GDM1 (cell line): ENCODE measurements around the gene ZEB2.

Experiments
- DNase-seq: peaks from one replicate; lab custom pipeline; 2025; lab: John Stamatoyannopoulos, UW

Gene ZEB2

DNA sequence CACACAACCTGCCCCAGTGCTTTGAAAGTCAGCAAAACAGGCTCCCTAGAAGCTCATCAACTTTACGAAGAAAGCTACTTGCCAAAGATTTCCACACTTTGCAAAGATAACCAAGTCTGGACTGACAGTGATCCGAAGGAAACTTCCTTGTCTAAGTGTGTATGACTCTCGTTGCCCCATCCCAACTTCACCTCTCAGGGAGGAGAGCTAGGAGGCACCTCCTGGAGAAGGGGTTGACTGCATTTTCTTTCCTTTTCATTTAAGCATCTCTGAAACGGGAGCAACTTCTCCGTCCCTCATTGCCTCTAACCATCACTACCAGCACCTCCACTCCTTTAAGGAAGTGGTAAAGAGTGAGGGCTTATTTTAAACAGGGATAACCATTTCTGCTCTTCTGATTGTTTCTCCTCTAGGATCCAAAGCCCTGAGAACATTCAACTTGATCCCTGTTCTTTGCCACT lies 7.0 kb downstream of the ZEB2 start:
- no peak for DNase-seq

DNA sequence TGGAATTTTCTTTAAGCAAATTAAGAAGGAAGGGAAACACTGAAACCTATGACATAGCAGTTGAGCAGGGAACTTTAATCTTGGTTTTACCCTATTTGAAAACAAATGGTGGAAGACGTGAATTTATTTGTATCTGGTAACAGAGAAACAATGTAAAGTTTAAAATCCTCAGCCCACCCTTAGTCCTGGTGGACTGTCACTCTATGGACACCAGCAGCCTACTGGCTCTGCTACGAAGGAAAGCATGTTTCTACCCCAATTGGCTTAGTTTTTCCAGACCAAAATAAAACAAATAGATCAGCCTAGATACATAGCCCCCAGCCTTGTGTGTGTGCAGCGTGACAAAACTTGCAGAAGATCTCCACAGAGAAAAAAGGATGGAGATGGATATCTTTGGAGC lies 7.4 kb downstream of the ZEB2 start:
- no peak for DNase-seq

DNA sequence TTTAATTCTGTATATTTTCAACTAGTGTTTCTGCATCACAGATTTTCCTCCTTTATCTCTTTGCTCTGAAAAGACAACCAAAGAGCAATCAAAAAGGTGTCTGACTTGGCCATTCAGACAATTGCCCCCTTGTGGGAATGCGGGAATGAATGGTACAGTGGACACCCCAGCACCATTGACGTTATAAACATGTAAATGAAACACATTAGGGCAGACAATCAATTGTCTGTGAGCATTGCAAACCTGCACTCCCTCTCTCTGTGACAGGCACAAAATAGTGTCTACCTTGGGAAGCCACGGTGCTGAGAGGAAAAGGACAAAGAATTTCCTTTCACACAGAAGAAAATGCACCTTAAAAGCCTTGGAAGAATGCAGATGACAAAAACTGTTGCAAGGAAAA lies 8.0 kb downstream of the ZEB2 start:
- no peak for DNase-seq

DNA sequence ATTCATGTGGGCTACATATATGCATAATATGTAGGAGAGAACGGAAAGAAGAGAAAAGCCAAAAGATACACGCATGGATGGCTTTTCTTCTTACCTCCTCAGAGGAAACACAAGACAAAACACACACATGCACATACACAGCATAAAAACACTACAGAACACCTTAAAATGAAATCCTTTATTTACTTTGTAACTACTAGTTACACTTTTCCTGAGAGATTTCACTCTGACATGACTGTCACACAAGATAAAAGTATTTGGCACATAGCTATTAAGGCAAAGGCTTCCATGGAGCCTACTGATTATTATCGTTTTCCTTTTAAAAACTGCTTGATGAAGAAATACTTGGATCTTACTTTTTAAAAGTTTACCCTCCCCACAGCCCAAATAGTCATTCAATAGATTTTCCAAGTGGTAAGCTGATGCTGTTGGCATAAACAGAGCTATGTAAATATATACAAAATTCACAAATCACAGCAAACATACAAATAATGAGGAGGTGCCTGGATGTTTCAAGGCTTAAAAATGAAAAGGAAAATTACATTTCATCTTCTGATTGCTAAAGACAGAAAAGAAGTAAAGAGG lies 8.6 kb downstream of the ZEB2 start:
- DNase-seq: no peak

DNA sequence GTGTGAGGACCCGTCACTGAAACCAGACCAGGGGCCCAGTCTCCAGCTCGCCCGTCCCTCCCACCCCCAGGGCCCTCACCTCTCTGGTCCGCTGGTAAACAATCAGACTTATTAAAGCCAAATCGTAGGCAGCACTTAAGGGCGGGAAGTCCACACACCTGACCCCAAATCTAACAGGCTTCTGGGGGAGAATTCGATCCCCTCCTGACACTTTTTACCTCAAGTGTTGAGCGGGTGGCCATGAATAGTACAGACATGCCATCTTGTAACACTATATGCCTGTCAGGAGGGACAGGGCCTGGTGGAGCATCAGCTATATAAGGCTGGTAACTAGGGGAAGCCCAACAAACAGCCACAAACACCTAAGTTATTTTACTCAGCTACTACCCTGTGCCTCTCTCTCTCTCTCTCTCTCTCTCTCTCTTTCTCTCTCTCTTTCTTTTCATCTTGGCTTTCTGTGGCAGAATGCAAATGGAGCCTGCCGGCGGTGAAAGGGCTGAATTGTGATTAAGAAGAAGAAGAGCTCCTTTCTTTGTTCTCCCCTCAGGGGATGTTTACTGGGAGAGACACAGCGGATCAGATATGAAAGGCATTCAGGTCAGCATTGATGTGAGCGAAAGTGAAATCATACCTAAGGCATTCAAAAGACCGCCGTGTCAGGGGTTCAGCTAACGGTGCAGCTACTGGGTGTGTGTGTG lies 9.5 kb downstream of the ZEB2 start:
- no peak for DNase-seq

DNA sequence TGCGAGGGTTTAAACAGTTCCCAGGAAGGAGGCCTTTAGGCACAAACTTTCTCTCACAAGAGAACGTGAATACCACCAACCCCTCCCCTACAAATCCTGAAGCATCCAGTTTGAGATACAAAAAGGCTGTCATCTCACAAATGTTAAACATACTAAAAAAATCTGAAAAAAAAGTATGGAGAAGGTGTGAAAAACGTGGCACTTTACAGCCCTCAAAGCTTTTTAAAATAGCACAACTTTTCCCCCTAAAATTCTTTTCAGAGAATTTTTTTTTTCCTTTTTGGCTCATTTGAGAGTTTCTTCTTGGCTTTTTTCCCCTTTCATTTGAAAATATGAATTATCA lies 10.1 kb downstream of the ZEB2 start:
- no peak for DNase-seq

DNA sequence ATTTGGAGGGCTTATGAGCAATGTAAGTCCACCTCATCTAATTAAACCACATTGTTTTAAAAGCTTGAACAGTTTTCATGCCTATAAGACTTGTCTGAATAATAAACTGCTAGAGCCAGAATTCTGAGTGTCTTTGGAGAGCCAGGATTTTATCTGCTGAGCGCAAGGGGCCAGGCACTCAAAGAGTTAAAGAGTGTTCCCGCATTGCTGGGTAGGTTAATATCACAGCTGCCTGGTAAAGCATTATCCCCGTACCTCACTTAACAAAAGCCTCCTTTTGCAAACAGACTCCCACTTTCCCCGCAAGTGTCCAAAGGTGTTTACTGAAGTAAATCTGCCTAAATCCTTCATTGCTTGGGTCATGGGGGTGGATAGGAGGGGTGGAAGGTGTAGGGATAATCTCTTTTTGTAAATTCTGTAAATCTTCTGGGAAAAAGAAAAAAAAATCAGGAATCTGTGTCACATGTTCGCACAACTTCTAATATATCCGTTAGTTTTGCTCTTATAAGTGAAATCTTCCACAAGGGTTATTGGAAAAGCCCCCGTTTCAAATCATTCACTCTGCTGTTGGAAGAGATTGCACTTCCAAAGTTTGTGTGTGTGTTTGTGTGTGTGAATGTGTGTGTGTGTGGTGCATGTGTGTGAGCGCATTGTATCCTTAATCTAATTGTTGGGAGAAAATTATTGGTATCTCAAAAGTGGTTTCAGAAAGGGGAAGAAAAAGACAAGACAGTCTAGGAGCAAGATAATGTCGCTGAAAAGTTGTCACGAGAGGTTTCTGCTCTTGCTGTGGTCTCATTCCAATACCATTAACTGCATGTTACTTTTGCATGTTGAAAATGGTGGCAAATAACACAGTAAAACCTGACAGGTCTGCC lies 10.7 kb downstream of the ZEB2 start:
- no peak for DNase-seq

DNA sequence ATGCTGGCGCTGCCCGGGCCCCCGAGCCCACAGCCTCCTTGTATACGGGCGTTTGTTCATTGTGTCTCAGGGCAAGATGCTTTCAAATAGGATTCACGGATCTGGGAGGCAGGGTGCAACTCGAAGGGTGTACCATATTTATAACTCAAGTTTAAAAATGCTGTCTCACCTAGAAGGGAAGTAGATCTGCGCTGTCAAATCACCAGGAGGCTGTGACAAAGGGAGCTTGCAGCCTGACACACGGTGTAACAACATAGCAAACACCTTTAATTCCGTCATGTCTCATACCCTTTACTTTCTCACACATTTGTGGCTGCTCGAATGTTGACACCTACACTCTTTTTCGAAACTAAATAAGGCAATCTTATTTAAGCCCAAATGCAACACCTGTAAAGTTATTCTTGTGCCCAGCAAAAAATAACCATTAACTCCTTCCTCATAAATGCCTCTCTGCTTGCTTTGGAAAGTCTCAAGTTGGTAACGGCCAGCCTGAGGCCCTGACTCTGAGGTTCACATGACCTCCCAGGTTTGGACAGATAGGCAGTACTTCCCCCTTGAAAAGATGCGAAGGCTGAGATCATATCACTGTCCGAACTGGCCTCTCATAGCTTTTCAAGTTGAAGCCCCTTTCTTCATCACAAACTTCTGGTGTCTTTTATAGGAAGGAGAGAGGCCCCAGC lies 11.6 kb downstream of the ZEB2 start:
- no peak for DNase-seq

DNA sequence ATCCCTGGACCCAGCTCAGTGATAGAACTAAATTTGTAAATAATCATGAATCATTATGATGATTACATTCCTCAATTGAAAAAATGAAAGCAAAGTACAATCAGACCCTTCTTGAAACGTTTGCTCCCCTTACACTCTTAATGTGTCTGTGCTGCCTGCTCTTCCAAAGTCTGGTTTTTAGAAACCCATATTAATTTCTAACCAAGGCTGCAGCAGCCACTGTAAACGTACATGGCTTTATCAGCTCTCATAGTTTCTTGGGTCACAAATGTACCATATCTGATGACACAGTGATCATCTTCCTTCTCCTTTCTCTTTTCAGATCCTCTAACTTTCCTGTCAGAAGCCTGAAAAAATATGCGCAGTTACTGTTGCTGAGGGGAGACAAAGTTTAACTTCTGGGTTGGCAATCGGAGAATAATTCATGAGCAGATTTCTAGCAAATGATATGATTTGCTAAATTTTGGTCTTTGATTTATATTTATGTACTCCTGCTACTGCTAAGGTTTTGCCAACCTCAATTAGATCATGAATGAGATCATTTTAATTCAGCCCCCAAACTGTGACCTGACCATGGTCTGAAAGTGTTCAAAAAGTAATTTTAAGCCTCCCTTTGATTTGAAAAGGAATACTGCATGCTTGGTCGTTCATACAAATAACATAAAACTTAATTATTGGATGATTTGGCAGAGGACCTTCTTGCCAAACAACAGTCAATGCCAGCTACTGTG lies 12.3 kb downstream of the ZEB2 start:
- no peak for DNase-seq

DNA sequence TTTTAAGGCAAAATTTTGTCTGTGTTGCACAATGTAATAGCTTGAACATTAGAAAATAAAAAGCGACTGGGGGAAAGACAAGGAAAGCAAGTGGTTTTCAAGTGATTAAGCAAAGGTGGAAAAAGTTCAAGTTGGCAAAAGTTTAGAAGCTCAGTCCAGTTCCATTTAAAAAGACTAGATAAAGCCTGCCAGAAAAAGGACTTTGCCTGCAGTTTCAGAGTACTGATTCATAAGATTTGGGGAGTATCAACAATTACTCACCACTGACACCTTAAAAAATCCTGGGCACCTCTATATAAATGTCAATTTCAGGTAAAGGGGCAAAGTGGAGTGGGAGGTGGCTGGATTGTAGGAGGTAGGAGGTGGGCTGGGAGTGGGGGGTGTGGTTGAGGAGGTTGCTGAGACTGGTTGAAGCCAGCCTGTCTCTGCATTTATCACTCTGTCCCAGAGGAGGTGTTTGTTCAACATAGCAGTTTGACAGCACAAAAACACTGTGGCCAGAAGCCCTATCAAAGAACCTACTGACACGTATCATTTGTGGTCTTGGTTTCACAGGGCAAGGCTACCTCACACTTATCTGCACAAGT lies 14.6 kb downstream of the ZEB2 start:
- no peak for DNase-seq

DNA sequence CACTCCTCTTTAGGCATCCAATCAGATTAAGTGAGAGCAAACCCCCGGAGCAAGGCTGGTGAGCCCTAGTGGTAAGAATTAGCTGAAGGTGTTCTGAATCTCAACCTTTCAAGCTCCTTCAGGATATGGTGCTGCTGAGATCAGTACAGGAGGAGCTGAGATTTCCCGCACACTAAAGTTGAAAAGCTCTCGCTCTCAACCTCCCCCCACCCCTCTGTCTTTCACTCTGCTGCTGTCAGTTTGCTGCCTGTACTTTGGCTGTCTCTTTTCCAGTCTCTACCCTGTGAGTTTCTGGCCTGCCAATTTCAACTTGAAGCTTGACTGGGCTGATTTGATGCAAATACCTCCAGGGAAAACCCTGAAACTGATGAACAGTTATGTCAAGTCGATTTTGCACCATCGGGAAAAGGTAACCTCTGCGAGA lies 15.7 kb downstream of the ZEB2 start:
- DNase-seq: no peak

DNA sequence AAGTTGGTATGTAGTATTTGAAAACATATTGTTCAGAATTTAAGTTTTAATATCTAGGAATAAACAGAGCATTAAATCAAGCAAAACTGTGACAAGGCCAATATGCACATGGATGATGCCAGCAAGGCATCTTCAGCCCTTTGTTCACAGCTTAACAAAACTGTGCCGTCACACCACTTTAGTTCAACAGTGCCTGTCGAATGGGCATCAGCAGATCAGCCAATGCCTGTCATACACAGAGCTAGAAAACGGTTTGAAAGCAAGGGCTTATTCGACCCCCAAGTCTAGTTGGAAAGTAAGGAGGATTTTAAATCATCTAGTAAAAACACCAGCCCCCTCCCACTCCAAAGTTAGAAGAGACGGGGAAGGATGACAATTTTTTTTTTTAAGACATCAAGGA lies 16.7 kb downstream of the ZEB2 start:
- no peak for DNase-seq

DNA sequence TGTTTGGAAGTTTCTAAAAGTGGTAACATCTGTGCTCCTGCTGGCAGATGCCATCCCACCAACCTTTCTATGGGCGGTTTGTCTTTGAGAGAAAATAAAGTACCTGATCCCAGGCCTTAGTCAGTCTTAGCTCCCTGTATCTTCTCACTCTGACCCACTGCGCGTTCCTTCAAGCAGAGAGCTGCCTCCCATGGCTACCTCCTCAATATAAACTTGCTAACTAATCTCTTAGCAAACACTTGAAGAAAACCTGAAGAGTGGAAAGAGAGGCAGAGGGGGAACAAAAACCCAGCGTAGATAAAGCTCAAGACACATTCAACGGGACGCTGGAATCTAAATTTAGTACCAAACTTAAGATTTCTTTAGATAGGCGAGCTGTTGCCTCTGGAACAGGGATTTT lies 17.6 kb downstream of the ZEB2 start:
- no peak for DNase-seq

DNA sequence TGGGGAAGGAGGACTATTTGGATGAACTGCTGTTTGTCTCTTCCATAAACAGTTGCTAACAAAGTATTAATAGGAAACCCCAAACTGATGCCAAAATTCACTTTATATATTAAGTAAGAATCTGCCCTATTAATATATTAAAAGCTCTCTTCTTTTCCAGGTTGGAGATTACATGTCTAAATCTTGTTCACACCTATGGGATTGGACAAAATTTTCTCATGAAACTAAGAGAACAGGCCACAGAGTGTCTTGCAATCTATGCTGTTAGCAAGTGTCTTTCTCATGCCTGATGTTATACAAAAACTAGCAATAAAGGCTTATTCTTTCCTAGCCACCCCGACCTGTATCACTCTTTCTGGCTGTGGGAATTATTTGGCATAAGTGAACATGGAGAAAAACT lies 18.3 kb downstream of the ZEB2 start:
- no peak for DNase-seq

DNA sequence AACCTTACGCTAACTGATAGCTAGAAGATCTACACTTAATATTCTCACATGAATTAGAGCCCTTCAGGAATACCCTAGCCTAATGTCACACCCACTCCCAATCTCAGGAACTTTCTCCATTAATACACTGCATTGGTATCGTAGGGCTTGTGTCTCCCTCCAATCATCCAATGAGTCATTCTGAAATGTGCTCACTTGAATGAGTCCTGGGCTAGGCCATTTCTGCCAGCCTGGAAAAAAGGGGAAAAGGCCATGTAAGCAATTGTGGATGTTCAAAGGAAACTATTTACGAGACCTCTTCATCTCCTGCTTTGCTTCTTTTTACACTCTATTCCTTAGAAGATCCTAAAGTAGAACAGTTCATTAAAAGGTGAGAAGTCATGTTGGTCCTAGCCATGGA lies 18.8 kb downstream of the ZEB2 start:
- no peak for DNase-seq

DNA sequence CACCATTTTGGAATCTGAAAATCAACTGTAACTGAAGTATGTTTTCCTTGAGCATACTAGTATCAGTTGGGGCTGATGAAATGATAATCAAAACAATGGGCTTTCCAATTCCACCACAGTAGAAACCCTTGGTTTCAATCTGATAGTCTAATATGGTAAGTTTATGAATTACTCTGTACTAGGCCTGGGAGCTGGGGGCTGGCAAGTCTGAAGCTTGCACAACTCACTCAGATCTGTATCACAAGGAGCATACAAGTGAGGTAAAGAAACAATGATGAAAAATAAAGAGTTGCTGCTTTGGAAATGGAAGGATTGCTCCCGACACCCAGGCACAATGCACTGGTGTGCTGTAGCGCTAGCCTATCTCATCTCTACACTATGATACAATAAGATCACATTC lies 19.4 kb downstream of the ZEB2 start:
- DNase-seq: no peak

DNA sequence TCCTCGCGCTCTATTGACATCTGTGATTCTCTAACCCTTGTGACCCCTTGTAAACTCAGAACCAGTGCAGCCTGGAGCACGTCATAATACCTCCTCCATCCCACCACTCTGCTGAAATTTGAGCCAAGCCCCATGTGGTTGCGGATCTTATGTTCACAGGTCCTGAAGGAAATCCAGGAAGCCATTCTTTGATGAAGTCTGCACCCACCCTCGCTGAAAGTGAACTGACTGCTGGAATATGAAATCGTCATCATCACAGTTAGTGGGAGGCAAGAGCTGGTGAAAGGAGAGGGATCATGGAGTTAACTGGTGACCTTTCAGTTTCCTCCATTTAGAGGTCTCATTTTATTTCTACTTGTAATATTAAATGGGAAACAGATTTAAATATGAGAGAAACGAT lies 21.6 kb downstream of the ZEB2 start:
- no peak for DNase-seq

DNA sequence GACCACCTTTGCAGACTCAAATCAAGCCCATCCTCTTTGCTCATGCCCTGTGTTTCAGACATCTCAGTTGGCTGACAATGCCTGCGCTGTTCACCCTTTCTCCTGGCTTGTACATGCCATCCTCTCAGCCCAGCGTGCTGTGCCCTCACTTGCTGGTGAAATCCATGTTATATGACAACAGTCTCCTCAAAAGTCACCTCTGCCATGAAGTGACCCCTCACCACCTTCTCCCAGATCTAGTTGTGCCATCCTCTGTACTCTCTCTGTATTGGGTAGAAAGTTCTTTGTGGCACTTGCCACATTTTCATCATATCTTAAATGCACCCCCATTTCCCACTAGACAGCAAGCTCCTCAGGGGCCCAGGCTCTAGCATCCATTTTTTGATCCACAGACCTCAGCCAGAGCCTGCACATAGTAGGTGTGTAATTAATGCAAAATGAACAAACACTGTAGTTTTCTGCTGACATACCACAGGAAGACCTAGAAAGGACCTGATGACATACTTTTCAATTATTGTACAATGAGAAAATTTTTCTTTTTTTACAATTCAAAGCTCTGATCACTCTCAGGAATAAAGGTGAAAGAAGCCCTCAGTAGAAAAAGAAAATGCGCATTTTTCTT lies 22.8 kb downstream of the ZEB2 start:
- DNase-seq: no peak

DNA sequence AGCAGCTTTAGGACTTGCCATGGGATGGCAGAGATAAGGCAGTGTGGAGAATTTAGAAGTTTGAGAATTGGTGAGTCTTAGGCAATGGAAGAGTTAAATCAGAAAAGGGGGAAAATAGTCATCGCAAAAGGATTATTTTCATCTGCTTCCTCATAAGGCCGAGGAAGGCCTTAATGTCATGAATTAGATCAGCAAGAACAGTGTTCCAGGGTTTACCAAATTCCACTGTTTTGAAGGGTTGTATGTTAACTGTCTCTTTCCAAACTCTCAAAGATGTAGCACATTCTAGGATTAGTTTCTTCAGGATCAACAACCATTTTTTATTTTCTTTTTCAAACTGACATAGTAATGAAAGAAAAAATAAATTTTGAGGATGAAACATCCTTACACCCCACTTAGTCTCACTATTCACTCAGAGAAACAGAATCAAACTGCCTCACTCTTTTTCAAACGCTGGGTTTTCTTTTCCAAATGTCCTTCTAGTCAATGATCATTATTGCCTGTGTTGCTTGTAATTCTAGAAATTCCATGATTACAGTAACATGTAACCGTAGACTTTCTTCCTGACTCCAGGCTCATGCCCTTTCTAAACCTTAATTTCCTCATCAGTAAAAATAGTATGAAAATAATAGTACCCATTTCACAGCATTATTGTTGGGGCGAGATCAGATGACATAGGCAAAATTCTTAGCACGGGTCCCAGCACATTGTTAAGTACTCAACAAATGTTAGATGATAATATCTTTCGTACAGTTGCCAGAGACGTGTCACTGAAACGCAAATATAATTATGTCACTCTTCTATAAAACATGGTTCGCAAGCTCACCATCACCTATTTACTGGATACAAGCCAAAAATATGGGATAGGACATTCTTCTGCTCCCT lies 23.6 kb downstream of the ZEB2 start:
- DNase-seq: no peak
